DOHH2 (cell line): ENCODE data around the gene CXCL8.

ENCODE experiments used
- CTCF ChIP-seq: fragments of 200-600 bp; sonication (generic); IDR thresholded peaks from one replicate; pipeline ENCODE4 v1.5.1; 2014; ENCODE audit warnings: antibody characterized with exemption, mild to moderate bottlenecking, low read depth, low read length; ENCODE audit not compliant: poor library complexity, severe bottlenecking
- EZH2phosphoT487 ChIP-seq: fragments of 200-600 bp; sonication (generic); IDR thresholded peaks from 2 replicates; pipeline ENCODE4 v1.6.1; 2017; ENCODE audit warnings: borderline replicate concordance, mild to moderate bottlenecking, antibody characterized with exemption, low read length, moderate library complexity, mixed read lengths

GRCh38 chr4:73741031-73741749 is 821 bp downstream of the CXCL8 start:
- TF ChIP-seq CTCF (no peak), EZH2phosphoT487 (no peak)
